ENCODE data around the gene TCF15. TPM values are rescaled to one million over a fixed set of nuclear protein-coding genes. Genes with fewer than 3 reads are reported as not detected.

Gene TCF15
- total and polyA plus RNA-seq, 4 donors, result not detected

DNA sequence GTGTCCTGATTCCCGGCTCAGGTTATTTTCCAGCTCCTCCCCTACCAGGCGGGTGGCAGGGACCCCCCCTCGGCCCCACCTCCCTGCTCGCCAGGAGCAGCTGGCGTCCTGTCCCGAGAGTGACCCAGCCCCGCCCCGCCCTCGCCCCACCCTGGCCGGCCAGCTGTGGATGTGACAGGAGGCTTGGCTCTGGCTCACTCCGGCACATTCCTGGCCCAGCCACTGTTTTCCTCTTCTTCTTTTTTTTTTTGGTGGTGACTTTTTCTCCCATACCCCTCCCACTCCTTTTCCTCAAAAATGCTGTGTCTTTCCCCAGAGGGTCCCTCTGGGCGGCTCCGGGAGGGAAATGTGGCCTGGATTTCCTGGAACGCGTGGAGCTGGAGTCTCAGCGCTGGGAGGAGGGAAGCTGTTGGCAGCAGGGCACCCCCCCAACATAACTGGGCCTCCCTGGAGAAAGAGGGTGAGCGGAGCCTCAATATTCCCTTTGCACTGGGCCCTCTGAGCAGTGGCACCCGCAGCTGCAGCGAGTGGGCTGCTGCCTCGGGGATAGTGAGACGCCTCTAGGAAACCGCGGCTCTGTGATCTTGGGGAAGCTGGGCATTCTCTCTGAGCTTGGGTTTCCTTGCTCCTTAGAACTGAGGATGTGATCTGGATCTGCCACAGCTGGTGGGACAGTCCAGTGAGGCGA lies 38.2 kb downstream of the TCF15 start:
- H3K27ac ChIP-seq (ENCODE audit: low read depth in 1 of 2, low read length in 2 of 2), result no peak overlapping the region
- 21% methylated on average over 24 of the region's 24 CpGs for WGBS
- H3K9me3 ChIP-seq (ENCODE audit: control insufficient read depth in 4 of 4, low read length in 3 of 4), result no peaks in the 10 kb centered on the region
- no peak overlapping the region for H3K4me3 ChIP-seq (ENCODE audit: low read depth in 1 of 3, low read length in 3 of 3)
- H3K9ac ChIP-seq (ENCODE audit: low read depth in 1 of 2, low read length in 2 of 2), result no peak overlapping the region
- H3K4me1 ChIP-seq (ENCODE audit: control insufficient read depth in 4 of 4, insufficient read depth in 4 of 4, low read length in 3 of 4), result no peaks in the 10 kb centered on the region
- DNase-seq (ENCODE audit: low spot score), result no peak
- H3K36me3 ChIP-seq (ENCODE audit: control insufficient read depth in 4 of 4, insufficient read depth in 3 of 4, low read depth in 1 of 4, low read length in 3 of 4), result no peaks in the 10 kb centered on the region
- peaks cover 0 to 10% (median 3%) of the 10 kb centered on the region in 4 donors for H3K27me3 ChIP-seq (ENCODE audit: control insufficient read depth in 4 of 4, insufficient read depth in 4 of 4, low read length in 3 of 4)
- TF ChIP-seq RAD21 (IDR thresholded peaks at IDR 0.05), result no peak
- TF ChIP-seq HNF4G (IDR thresholded peaks at IDR 0.05), result no peak
- TF ChIP-seq JUND (IDR thresholded peaks at IDR 0.05), result no peak
- TF ChIP-seq, protein P1, sequence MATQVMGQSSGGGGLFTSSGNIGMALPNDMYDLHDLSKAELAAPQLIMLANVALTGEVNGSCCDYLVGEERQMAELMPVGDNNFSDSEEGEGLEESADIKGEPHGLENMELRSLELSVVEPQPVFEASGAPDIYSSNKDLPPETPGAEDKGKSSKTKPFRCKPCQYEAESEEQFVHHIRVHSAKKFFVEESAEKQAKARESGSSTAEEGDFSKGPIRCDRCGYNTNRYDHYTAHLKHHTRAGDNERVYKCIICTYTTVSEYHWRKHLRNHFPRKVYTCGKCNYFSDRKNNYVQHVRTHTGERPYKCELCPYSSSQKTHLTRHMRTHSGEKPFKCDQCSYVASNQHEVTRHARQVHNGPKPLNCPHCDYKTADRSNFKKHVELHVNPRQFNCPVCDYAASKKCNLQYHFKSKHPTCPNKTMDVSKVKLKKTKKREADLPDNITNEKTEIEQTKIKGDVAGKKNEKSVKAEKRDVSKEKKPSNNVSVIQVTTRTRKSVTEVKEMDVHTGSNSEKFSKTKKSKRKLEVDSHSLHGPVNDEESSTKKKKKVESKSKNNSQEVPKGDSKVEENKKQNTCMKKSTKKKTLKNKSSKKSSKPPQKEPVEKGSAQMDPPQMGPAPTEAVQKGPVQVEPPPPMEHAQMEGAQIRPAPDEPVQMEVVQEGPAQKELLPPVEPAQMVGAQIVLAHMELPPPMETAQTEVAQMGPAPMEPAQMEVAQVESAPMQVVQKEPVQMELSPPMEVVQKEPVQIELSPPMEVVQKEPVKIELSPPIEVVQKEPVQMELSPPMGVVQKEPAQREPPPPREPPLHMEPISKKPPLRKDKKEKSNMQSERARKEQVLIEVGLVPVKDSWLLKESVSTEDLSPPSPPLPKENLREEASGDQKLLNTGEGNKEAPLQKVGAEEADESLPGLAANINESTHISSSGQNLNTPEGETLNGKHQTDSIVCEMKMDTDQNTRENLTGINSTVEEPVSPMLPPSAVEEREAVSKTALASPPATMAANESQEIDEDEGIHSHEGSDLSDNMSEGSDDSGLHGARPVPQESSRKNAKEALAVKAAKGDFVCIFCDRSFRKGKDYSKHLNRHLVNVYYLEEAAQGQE (IDR thresholded peaks at IDR 0.05), result no peak
- TF ChIP-seq EGR1 (IDR thresholded peaks at IDR 0.05; ENCODE audit: low read depth in 2 of 2), result no peak
- TF ChIP-seq, protein P2, sequence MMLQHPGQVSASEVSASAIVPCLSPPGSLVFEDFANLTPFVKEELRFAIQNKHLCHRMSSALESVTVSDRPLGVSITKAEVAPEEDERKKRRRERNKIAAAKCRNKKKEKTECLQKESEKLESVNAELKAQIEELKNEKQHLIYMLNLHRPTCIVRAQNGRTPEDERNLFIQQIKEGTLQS (IDR thresholded peaks at IDR 0.05), result no peak
- no peak for TF ChIP-seq GABPA (IDR thresholded peaks at IDR 0.05 in 1 of 2, conservative IDR thresholded peaks at IDR 0.05 in 1 of 2)
- TF ChIP-seq RXRA (IDR thresholded peaks at IDR 0.05), result no peak
- TF ChIP-seq FOXA2 (IDR thresholded peaks at IDR 0.05), result no peak
- no peak for TF ChIP-seq CTCF (IDR thresholded peaks at IDR 0.05; ENCODE audit: low read depth, low read length, missing input control)
- TF ChIP-seq YY1 (IDR thresholded peaks at IDR 0.05), result no peak
- no peak for TF ChIP-seq ZBTB33 (IDR thresholded peaks at IDR 0.05)
- TF ChIP-seq FOXA1 (IDR thresholded peaks at IDR 0.05), result no peak
- no peak for TF ChIP-seq NR2F2 (IDR thresholded peaks at IDR 0.05)
- no peak for TF ChIP-seq TAF1 (conservative IDR thresholded peaks at IDR 0.05)
- TF ChIP-seq SP1 (IDR thresholded peaks at IDR 0.05), result no peak
- no peak for TF ChIP-seq MAX (IDR thresholded peaks at IDR 0.05)
- no peak for TF ChIP-seq HNF4A (conservative IDR thresholded peaks at IDR 0.05)
